ENCODE measurements around the gene BAMBI.

Gene BAMBI

DNA sequence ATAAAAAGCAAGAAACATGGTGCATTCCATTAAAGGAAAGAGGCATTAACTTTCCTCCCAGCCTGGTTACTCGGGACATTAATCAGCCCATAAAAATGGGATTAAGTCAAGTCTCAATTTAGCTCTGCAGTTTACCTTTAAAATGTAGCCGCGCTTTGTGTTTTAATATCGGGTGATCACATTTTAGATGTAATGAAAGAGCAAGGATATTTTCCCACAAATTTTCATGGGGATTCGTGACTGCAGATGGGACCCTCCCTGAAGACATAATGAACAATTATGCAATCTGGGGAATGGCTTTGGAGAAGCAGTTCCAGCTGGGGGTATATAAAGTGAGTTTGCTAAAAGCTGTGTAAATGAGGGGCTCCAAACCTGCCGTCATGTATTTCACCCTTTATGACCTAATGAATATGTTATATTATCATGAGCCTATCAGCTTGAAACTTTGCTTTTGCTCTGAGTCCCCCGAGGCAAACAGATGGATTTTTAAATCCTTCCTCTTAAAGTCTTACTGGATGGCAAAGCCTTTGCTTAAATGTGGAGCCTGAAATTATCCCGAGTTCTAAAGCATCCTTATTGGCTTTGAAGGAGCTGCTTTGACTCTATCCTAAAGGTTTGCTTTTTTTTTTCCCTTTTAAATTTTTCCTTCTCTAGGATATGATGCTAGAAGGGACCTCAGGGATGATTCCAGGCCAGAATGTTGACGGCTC lies 31.8 kb downstream of the BAMBI start:
- no peak for DNase-seq

DNA sequence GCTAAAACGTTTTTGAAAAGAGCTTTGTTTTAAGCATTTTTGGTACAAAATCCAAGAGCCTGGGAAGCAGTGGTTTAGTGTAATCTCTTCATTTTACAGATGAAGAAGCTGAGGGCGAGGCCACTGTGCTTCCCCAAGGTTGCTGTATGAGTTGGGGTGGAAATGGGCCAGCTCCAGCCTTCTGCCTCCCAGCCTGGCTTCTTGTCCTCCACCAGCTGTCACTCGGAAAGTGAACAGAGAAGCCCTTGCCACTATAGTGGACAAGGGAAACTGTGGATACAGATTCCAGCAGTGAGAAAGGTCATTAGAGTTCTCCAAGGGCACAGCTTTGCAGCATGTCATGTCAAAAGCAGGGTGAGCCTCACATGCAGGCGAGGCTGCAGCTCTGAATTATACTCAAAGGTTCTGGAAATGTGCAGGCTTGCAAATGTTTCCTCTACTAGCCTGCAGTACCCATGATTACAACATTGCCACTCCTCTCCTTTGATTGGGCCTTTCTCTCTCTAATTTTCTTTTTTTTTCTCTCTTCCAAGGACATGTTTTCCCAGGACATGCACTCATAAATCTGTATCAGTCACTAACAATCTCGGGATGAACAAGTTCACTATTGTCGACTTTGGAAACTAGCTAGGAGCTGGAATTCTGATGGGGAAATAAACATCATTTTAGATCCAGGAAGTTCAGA lies 33.0 kb downstream of the BAMBI start:
- no peak for DNase-seq

DNA sequence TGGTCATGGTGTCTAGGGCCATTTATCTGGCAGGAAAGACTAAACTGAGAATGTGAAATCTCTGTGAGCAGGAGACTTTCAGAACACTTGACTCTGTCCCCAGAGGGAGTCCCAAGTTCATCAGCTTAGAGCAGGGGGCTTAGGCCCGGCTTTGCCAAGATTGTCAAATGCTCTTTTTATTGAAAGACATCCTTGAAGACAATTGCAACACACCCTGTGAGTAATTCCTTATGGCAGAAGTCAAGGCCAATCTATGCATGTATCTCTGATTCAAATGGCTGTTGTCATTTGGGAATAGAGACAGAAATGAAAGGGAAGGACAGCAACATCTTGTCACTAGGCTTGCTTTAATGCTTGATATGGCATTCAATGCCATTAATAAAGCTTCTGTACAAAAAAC lies 33.7 kb downstream of the BAMBI start:
- DNase-seq: no peak

DNA sequence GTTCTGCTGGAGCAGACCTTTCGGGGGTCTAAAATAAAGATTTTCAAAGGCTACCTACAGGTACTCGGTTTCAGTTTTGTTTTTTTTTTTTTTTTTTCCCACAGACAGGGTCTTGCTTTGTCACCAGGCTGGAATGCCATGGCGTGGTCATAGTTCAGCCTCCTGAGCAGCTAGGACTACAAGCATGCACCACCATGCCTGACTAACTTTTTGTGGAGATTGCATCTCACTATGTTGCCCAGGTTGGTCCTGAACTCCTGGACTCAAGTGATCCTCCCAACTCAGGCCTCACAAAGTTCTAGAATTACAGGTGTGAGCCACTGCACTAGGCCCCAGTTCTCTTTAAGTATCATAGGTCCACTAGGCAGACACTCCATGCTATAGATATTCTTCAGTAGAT lies 34.5 kb downstream of the BAMBI start:
- DNase-seq: no peak

DNA sequence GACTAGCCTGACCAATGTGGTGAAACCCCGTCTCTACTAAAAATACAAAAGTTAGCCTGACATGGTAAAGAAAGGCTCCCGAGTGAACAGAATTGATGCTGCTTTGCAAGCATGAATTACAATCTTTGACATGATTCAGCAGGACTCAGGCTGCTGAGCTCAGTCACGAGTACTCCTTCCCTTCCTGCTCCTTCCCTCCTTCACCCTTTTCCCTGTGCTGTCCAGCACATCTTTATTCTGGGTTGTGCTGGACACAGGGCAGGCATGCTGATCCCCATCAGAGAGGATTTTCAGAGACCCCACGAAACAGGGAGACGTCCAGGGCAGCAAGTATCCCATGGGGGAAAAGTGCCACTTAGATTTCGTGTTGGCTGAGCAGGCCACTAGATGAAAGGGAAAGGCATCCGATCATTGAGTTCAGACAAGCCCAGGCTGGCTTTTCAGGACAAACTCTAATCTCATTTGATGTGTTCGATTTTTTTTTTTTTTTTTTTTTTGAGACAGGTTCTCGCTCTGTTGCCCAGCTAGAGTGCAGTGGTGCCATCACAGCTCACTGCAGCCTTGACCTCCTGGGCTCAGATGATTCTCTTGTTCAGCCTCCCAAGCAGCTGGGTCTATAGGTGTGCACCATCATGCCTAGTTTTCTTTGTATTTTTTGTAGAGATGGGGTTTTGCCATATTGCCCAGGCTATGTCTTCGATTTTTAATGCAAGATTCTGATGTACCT lies 36.5 kb downstream of the BAMBI start:
- DNase-seq: no peak

DNA sequence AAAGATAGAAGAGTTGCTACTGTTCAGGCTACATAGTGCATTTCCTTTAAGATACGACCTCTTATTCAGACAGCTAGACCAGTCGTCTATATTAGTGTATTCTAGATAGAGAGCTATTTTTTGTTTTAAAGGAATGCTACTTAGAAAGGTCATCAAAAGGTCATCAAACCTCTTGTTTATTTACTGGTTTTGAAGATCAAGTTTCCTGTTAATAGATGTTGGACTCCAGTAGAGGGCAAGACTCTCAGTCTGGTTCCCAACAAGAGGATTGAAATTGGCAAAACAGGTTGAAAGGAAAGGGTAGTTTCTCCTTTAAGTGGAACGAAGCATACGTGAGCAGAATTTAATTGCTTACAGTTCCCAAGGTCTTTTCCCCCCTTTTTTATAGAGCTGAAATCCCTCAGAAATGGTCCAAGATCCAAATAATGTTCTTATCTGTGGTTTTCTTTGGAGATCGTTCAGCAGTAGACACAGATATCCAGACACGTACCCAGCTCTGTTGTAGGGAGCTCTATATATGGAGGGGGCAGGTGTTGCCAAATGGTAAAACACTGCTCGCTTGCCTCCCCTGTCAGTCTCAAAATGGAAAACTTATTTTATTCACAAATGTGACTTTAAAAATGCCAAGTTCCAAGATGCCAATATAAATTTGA lies 37.2 kb downstream of the BAMBI start:
- DNase-seq: no peak

DNA sequence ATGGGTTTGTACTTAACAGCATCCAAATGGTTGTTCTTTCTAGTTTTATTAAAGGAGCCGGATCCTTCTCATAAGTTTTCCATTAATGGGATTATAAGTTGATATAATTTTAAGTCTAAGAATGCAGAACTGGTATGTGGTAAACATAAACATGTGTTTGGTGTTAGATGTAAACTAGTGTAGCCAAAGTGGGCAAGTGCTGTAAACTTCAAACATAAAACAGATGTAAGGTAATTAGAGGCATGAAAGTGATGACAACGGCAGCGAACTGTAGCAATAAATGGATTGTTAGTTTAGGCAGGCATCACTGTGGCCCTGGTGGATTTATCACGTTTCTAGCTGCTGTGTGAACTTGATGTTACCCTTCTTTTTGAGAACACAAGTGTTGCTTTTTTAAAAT lies 37.9 kb downstream of the BAMBI start:
- DNase-seq: no peak

DNA sequence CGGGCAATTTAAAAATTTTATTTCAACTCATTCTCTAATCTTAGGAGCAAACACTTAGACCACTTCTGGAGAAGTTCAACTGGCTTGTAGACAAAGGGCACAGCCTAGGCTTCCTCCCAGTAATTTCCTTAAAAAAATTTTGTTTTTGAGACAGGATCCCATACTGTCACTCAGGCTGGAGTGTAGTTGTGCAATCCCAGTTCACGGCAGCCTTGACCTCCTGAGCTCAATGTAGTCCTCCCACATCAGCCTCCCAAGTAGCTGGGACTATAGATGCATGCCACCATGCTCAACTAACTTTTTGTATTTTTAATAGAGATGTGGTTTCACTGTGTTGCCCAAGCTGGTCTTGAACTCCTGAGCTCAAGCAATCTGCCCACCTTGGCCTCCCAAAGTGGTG lies 38.4 kb downstream of the BAMBI start:
- no peak for DNase-seq

DNA sequence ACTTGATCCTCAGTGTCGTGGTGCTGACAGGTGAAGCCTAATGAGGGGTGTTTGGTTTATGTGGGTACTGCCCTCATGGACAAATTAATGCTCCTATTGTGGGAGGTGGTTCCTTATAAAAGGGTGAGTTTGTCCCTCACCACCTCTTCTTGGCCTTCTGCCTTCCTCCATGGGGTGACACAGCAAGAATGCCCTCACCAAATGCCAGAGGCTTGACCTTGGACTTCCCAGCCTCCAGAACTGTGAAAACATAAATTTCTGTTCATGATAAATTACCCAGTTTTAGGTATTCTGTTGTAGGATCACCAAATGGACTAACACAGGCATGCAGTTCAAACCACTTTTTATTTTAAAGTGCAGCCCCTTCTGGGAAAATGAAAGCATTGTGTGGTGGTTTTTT lies 39.4 kb downstream of the BAMBI start:
- no peak for DNase-seq

DNA sequence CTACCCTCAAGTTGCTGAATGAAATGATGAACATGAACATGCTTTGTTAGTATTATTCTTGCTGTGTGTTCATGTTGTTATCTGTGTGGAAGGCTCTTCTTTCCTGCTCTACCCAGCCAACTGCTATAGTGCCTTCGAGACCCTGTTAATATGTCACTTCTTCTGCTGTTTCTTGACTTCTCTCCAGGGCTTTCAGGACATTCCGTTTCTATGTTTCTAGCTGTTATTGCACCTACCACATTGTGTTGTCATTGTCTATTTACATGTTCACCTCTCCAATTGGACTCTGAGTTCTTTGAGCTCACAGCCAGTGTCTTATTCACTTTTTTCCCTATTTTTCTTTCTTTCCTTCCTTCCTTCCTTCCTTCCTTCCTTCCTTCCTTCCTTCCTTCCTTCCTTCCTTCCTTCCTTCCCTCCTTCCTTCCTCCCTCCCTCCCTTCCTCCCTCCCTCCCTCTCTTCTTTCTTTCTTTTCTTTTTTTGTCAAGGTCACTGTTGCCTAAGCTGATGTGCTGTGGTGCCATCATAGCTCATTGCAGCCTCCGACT lies 40.4 kb downstream of the BAMBI start:
- no peak for DNase-seq

DNA sequence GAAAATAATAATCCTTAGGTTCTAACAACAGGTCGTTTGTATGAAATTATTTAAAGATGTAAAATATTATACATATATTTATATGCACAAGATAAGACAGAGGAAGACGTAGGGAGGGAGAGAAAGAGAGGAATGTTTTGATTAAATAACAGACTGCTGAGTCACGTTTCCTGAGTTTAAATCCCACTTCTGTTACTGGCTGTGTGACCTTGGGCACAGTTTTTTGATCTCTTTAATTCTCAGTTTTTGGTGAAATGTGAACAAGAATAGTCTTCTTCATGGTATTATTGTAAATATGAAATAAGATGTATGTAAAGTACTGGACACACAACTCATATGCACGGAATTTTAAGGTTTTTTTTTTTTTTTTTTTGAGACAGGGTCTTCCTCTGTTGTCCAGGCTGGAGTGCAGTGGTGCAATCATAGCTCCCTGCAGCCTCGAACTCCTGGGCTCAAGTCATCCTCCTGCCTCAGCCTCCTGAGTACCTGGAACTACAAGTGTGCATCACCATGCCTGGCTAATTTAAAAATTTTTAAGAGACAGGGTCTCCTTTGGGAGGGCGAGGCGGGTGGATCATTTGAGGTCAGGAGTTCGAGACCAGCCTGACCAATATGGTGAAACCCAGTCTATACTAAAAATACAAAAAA lies 42.6 kb downstream of the BAMBI start:
- DNase-seq: no peak

DNA sequence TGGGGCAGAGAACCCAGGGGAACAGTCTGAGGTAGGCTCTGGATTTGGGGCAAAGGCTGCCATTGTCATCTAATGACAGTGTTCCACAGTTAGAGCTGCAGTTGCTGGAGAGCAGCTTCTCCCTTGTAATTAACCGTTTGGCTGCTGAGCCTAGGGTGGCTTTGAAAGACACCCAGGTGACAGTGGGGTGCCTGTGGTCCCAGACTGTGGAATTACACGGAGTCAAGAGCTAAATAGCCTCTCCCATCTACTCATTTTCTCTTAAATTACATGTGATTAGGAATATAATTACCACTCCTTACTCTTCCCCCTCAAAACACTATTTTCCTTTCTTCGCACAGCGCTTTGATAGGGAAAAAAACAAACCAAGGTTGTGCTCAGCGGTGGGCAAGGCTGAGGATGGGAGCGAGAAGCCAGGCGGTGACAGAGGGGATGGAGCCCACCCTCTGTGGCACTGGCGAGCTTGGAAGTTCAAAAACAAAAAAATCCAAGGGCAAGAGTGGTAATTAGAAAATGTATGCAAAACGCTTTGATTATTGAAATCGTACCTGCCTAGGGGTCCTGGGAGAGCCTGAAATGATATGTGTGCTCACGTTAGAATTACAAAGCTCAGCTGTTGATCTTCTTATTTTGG lies 44.1 kb downstream of the BAMBI start:
- DNase-seq: no peak

DNA sequence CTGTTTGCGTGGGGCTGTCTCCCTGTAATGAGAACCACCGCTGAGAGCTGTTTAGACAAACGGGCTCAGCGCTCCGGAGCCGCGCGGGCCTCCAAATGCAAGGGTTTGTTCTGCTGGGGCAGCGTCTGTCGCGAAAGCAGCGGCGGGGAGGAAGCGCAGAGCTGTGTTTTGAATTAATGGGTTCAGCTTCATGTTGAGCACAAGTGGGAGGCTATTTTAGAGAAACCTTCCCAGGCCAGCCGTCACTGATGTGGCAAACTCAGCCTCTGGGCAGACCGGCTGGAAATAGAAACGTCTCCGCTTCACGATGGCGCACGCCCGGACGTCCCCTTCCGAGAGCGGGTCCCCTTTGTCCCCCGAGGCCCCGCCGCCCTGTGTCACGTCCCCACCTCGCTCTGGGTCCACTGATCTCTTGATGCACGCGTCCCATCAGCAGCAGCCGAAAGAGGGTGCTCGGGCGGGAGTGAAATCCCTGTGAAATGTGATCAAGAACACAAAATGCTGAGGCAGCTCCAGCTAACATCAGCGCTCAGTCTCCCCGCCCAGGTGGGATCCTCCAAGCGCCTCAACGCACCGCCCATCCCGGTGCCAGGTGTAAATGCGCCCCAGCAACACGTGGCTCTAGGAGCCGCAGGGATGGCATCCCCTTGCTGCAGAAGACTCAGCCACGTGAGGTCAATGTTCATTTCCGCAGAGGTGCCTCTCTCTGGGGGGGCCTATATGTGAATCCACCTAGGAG lies 44.9 kb downstream of the BAMBI start:
- no peak for DNase-seq

DNA sequence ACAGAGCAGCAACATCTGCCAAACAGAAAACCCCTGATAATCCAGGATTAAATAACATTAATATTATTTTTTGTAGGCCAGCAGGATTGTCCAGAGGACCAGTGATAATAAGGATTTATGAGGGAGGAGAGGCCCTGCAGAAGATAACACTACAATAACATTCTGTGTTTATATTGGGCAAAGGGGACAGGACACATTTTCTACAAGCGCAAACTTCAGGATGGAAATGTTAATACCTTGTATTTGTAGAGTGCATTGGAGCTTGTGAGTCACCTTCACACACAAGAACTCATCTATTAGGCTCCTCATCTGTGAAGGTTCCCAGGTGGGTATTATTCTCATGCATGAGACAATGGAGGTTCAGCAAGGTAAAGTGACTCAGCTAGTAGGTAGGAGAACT lies 51.0 kb downstream of the BAMBI start:
- DNase-seq: no peak

DNA sequence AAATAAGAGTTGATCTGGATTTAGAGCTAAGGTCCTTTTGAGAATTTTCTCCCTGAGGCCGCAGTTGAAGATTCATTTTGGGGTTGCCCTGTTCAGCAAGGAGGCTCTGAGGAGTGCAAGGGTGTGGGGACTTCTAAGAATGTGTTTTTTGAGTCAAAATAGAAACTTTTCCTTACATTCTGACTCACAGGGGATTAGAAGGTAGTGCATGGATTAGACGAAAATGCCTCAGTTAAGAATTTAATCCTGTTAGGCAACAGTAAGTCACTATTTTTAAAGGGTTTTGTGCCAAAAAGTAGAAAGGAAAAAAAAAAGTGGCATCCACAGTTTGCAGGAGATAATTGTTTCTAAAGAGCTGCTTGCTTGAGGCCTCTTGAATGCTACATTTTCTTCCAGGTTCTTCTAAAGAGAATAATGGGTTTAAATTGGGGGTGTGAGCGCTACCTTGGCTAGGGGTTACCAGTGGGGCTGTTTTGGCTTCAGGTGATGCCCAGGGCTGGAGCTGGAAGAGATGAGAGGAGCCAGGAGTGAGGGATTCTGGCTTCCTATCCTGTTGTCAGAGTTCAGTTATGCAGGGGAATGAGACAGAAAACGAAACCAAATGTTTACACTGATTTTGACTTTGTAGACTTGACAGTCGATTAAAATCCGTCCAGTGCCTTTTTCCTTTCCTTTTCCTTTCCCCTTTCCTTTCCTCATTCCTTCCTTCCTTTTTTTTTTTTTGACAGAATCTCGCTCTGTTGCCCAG lies 52.9 kb downstream of the BAMBI start:
- DNase-seq: no peak

DNA sequence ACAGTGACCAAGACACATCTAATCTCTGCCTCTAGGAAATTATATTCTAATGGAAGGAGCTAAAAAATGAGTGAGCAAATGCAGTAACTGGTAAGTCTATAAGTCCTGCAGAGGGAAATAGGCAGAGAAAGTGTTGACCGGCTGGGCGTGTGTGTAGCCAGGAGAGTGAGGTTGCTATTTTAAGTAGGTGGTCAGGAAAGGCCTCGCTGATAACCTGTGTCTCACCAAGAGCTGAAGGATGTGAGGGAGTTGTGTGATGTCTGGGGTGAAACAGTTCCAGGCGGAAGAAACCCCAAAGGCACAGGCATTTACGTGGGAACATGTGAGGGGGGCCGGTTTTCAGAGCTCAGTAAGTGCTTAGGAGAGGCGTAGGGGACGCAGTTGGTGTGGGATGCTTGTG lies 54.8 kb downstream of the BAMBI start:
- DNase-seq: no peak
